GM21528 (cell line): Measurements from ENCODE around the gene MAML2.
"Not testable (repeated sequence)": the region's sequence is repeated elsewhere in the genome, so short reads cannot be mapped to it uniquely, and the experiment has no call there.

Experiments used
- ATAC-seq: cut with Tn5 transposase; IDR thresholded peaks from one replicate; pipeline ENCODE4 v1.9.1; 2021; ENCODE audit warnings: mild to moderate bottlenecking, moderate library complexity; ENCODE audit not compliant: unreplicated experiment, low FRiP score

The MAML2 gene

GRCh38 chr11:96275801-96276594, 67.0 kb downstream of the MAML2 start:
- no peak for ATAC-seq

GRCh38 chr11:96273507-96273906, 69.5 kb downstream of the MAML2 start:
- ATAC-seq: no peak

GRCh38 chr11:96272529-96273222, 70.3 kb downstream of the MAML2 start:
- peak; percentile 57 for ATAC-seq

DNA sequence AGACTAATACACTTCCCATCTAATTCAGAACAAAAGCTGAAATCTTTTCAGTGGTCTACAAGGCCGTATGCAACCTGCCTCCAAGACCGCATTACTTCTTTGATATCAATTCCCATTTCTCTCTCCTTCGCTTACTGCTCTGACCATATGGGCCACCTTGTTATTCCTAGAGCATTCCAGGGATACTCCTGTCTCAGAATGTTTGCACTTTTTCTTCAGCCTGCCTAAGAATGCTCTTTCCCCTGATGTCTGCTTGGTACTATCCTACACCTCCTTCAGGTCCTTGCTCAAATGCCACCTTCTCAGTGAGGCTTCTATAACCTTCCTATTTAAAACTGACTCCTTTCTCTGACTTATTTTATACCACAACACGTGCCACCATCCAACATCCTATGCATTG, 71.2 kb downstream of the MAML2 start:
- ATAC-seq: no peak

DNA sequence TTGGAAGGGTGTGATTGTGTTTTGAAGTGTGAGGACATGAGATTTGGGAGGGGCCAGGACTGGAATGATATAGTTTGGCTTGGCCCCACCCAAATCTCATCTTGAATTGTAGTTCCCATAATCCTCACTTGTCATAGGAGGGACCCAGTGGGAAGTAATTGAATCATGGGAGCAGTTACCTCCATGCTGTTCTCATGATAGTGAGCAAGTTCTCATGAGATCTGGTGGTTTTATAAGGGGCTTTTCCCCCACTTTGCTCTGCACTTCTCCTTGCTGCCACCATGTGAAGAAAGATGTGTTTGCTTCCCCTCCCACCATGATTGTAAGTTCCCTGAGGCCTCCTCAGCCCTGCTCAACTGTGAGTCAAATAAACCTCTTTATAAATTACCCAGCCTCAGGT, 71.6 kb downstream of the MAML2 start:
- ATAC-seq: not testable (repeated sequence)

GRCh38 chr11:96268527-96268926, 74.5 kb downstream of the MAML2 start:
- ATAC-seq: not testable (repeated sequence)

DNA sequence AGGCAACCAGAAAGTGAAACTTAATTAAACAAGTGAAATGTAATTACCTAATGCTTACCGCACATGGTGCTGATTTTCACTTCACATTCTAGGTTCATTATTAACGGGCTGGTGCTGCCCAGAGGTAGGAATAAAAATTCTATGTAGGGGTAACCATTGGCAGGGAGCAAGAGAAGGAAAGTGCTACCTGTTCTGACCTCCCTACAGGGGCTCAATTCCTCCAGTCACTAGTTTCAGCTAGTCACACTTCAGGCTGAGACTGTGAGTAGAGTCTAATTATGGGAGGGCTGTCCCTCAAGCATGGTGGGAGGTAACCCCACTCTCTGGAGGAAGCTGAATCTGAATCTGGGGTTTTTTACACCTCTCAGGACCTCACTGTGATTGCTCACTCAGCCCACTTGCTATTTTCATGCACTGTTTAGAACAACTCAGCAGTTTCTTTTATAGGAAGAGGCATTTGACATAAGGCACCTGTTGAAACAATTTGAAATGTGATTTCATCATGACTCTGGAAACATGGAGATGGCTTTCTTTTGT, 75.4 kb downstream of the MAML2 start:
- peak; percentile 97 for ATAC-seq

DNA sequence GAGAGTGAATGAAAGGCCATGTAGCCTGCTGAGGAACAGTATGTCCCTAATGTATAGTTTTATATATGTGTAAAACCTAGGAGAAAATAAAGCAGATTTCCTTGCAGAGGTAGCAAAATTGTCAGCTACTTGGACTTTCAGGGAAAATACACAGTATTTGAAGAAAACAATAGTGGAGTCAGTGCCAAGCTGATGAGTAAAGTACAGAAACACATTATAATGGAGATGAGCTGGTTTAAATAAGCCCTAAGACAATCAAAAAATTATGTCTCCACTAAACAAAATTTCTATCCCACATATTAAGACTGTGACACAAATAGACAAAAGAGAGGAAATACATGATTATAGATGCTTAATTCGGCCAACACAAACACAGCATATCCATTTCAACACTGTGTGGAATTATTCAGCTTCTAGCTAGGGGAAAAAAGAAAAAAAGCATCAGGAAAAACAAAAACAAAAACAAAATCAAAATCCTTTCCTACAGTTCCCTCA, 75.9 kb downstream of the MAML2 start:
- ATAC-seq: no peak

GRCh38 chr11:96265972-96266371, 77.0 kb downstream of the MAML2 start:
- ATAC-seq: no peak

- no peak for ATAC-seq
These were observed 77.7 kb downstream of the MAML2 start for GRCh38 chr11:96265220-96265737.

- no peak for ATAC-seq
These were observed 78.6 kb downstream of the MAML2 start for GRCh38 chr11:96264364-96264763.

DNA sequence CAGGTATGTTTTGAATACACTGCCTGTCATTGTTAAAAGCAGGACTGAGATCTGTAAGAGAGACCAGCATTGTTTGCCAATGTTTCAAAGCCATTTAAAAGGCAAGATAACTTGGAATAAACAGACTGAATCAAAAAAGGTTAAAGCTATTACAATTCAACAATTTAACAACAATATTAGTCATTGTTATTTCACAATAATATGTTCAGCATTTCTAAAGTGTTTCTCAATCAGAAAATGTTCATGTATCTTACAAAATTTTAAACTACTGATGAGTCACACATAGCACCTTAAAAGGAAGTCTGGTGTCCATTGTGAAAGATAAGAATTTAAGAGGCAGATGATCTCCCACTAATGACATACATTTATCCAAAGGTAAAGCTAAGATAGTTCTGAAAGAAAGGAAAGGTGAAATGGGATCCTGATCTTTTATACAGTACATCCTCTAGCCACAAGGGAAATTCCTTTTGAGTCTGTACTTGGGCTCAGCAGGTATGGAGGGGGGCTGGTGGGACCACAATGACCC, 79.7 kb downstream of the MAML2 start:
- no peak for ATAC-seq

- ATAC-seq: no peak
These were observed 82.5 kb downstream of the MAML2 start for GRCh38 chr11:96260532-96260931.

DNA sequence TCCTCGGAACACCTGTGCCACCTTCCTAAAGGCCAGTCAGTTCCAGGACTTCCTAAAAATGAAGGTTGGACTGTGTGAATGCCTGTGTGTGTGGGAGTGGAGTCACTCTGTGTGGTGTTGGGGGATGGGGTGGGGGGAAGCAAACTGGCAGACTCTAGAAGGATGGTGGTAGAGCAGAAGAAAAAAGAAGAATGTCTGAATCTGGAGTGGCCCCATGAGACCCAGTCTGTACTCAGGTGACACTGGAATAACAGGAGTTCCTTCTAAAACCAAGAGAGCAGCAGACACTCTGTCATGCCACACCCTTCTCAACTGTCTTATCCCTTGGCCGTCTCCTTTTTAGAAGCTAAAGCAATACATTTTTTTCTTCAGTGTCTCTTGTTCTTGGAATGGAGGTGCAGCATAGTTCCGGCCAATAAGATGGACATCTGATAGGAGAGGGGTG, 82.9 kb downstream of the MAML2 start:
- ATAC-seq: no peak

- no peak for ATAC-seq
These were observed 83.7 kb downstream of the MAML2 start for GRCh38 chr11:96259134-96259830.

DNA sequence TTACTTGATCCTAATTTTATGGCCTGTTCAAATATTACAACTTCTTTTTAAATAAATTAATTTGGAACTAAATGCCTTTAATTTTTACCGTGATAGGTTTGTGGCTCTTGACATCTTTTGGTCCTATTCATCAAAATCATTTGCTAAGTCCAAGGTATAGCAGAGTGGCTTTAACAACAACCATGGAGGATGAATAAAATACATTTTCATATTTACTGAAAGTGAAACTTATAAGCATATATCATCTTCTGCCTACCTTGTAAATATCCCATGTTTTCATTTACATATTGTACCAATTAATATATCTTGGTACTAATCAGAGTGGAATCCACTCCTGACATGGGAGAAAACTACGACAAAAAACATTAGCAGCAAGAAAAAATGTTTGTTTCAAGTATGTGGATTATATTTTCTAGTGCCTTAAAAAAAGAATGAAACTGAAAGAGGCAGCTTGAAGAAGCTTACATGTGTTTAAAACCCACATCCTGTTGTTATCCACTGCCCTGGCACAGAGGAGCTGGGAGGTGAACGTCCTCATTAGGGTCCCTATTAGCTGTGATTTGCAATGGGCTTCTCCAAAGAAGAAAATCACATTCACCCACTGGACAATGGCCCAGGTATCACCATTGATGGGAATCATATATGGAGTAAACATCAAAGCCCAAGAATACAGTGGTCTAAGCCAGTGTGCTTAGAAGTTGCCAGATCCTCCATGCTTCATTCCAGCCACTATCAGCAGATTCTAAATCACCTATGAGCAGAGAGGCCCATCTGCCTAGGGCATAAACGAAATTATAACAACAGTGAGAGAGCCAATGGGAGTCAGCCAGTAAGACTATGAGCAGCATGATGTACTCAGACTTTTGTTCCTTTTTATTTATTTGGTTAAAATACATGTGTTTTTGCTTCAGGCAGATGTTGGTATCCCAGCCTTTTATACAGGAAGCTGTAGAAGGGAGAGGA, 84.7 kb downstream of the MAML2 start:
- peak; percentile 71 for ATAC-seq

- no peak for ATAC-seq
These were observed 86.0 kb downstream of the MAML2 start for GRCh38 chr11:96257036-96257435.

DNA sequence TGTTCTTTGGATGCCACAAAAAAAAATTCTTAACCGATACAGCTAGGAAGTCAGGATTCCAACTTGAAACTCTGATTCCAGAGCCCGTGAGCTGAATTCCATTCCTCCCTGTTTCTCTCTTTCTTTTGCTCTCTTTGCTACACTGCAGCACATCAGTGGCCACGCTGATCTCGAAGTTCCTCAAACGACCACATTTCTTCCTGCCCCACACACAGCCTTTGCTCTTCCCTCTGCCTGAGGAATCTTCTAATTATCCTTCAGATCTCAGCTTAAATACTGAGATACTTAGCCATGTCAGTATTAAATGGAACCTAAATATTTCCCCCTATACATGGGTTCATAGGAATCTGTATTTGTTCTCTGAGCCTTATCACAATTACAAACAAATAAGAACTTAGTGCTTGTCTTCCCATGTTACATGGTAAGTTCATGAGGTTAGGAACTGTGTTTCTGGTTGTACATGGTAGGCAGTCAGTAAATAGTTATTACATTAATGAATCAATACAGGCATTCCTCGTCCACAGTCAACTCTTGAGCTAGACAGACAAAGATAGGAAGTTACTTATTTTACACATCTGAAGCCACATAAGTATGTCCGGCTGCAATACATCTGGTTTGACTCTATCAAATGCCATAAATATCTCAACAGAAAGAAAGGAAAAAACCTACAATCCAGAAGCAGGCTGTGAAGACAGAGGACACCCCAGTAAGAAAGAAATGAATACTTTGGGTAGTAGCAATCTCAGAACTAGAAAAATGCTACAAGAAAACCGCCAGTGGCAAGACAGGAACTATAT, 86.6 kb downstream of the MAML2 start:
- ATAC-seq: no peak
